Left forelimb (tissue), 1 donor: Measurements from ENCODE around the gene FGF11.

Experiments used
- DNase-seq: peaks from one replicate; pipeline ENCODE4 v3.0.0-alpha.2; 2018; ENCODE audit warnings: low spot score

FGF11 gene

DNA sequence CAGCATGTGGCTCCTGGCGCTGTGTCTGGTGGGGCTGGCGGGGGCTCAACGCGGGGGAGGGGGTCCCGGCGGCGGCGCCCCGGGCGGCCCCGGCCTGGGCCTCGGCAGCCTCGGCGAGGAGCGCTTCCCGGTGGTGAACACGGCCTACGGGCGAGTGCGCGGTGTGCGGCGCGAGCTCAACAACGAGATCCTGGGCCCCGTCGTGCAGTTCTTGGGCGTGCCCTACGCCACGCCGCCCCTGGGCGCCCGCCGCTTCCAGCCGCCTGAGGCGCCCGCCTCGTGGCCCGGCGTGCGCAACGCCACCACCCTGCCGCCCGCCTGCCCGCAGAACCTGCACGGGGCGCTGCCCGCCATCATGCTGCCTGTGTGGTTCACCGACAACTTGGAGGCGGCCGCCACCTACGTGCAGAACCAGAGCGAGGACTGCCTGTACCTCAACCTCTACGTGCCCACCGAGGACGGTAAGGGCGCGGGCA is 31.0 kb upstream of the FGF11 start:
- DNase-seq = no peak

DNA sequence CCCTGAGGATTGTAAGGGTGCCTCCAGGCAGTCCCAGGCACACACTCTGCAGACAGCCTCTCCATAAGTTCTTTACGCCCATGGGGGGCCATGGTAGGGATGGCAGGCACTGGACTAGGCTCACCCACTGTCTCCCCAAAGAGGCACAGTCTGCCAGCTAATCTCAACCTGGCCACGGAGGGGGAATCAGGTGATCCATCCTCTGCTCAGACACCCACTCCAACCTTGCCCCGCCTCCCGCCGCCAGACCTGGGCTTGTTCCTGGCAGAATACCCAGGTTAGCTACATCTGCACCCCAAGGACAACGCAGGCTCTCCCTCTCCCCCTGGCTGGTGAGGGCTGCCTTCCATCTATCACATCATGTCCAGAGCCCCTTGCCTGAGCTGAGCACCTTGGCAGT is 30.4 kb upstream of the FGF11 start:
- DNase-seq = no peak

GRCh38 chr17:7409716-7410115 is 29.6 kb upstream of the FGF11 start:
- no peak for DNase-seq

- no peak for DNase-seq
Observed at GRCh38 chr17:7410634-7411426, 28.5 kb upstream of the FGF11 start.

DNA sequence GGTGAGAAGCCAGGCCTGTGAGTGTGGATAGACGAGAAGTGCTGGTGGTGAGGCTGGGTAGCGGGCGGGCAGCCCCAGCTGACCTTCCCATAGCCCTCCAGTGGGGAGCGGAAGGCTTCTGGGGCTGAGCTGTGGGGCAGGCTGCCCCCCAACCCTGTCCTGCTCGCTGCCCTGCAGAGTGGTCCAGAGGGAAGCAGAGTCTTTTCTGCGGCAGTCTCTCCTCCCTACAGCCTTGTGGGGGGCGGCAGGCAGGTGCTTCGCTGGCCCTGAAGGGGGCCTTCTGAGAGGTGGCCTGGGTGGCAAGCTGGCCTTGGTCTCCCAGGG is 27.9 kb upstream of the FGF11 start:
- DNase-seq = no peak

DNA sequence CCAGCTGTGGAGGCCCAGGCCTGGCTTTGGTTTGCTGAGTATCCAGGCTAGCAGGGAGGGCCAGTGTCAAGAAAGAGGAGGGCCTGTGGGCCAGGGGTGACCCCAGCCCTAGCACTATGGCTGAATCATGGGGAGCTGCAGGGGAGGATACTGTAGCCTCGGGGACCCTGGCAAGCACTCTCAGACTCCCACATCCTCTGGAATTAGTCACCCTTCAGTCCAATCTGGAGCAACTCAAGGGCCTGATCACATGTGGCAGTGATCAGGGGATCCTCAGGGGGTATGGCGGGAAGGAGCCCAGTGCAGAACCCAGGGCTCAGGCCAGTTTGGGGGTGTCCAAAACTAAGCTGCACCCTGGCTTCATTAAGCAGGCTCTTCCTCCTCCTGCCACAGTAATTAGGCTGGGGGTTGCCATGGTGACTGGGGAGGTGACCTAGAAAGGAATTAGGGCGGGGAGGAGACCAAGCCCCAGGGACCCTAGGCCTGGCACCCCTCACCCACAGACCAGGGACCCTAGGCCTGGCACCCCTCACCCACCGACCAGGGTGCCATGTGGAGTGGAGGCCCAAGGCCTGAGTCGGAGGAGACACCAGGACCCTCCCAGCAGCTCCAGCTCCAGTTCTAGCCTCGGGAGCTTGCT is 25.8 kb upstream of the FGF11 start:
- DNase-seq = no peak

- DNase-seq = no peak
Observed at GRCh38 chr17:7414837-7415236, 24.5 kb upstream of the FGF11 start.

GRCh38 chr17:7415784-7416183 is 23.5 kb upstream of the FGF11 start:
- DNase-seq = no peak

DNA sequence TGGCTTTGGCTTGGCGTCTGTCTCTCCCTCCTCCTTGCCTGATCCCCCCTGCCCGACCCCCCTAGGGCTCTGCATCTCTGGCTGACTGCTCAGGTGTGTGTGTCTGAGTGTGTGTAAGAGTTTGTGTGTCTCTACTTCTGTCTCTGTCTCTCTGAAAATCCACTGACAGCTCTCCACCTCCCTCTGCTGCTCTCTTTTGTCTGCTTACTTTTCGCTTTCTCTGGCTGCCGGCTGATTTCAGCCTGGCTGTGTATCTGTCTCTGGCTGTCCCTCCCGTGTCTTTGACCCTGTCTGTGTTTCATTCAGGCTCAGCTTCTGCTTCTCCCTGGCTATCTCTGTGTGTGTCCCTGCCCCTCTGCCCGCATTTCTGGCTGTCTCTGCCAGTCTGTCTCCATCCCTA is 23.0 kb upstream of the FGF11 start:
- DNase-seq = no peak

GRCh38 chr17:7417056-7417655 is 22.2 kb upstream of the FGF11 start:
- no peak for DNase-seq

DNA sequence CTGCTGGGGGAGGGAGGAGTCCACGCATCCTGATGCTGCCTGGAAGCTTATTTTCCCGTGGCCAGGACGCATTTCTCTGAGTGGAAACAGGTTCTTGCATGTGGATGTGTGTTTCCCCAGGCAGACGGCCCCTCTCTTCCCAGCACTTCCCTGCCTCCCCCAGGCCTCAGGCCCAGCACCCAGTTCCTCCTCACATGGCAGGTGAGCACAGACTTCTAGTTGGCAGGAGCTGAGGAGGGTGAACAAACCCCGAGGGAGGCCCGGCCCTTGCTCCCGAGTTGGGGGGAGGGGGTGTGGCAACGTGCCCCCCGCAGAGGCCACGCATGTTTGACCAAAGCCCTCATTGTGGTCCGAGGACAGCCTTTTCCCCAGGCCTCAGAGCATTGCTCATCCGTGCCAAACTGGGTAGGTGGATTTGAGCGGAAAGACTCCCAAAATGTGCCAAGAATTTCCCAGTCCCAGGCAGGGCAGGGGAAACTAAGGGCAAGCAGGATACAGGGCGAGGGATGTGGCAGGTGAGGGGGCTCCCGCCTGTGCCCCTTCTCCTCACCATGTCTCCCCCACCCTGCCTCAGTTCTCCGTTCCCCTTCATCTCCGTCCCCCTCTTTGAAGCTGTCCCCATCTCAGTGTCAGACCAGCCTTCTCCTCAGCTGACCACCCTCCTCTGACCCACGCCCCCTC is 20.7 kb upstream of the FGF11 start:
- DNase-seq = no peak

- DNase-seq = no peak
Observed at GRCh38 chr17:7419819-7420610, 19.3 kb upstream of the FGF11 start, which contains the start of gene SPEM1. TSS of gene SPEM1 (plus strand) at chr17:7420324. CDS start at chr17:7420385, 61 bp downstream.

DNA sequence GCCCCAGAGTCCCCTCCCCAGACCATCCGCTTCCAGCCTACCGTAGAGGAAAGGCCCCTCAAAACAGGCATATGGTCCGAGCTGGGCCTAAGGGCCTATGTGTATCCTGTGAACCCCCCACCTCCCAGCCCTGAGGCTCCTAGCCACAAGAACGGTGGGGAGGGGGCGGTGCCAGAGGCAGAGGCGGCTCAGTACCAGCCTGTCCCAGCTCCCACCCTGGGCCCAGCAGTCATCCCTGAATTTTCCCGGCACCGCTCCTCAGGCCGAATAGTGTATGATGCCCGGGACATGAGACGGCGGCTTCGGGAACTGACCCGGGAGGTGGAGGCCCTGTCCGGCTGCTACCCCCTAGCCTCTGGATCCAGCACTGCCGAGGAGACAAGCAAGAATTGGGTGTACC is 18.1 kb upstream of the FGF11 start:
- DNase-seq = no peak

- DNase-seq = no peak
Observed at GRCh38 chr17:7423679-7424078, 15.6 kb upstream of the FGF11 start.

DNA sequence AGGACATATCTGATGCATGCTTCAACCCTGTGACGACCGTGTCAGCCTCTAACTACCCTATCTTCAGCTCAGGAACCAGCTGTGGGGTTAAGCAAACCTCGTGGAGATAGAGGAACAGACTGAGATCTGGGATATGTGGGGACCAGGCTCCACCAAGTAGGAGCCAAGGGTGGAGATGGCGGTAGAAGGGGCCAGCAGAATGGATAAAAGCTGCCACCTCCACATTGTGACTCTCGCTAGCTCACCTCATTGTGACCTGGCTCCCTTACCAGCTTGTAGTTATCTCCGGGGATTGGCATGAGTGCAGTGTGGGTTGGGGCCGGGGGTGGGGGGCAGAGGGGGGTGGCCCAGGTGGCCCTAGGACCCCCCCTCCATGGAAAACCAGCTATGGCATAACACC is 14.0 kb upstream of the FGF11 start, which contains the start of gene SPEM2:
TSS of gene SPEM2 (plus strand) at position 301 of the 400 bp plus-strand sequence. CDS start at position 374, 73 bp downstream.
- DNase-seq = no peak

- no peak for DNase-seq
Observed at GRCh38 chr17:7425756-7426155, 13.6 kb upstream of the FGF11 start.

- DNase-seq = no peak
Observed at GRCh38 chr17:7426203-7426863, 13.0 kb upstream of the FGF11 start.

- DNase-seq = no peak
Observed at GRCh38 chr17:7426896-7427489, 12.3 kb upstream of the FGF11 start.

DNA sequence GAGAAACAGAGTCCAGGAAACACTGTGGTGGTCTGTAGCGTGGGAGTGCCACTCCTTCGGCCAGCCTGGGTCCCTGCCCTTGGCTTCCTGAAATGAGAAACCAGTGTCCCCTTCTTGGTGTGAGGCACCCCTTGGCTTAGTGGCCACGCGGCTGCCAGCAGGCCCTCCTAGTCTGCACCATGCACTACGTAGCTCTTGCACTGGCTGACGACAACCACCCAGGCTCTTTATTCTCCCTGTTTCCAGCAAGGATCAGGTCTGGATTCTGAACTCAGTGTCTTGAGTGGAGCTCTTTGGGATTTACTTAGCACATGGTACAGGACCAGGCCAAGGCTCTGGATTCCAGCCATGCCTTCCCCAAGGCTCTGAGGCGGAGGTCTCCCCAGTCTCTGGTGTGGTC is 11.8 kb upstream of the FGF11 start:
- no peak for DNase-seq

GRCh38 chr17:7428557-7428956 is 10.8 kb upstream of the FGF11 start, which contains the start of gene SPEM3:
TSS of gene SPEM3 (plus strand) at chr17:7428857. CDS start at chr17:7428903, 46 bp downstream.
- no peak for DNase-seq

GRCh38 chr17:7429722-7430121 is 9.6 kb upstream of the FGF11 start:
- DNase-seq = no peak
